K562 (cell line): ENCODE data around the gene LMNB1. TPM values are rescaled to one million over a fixed set of nuclear protein-coding genes. Genes with fewer than 3 reads are reported as not detected.

ENCODE experiments used
- BRD4 ChIP-seq: fragments of 200-600 bp; sonication (generic); IDR thresholded peaks from 2 replicates; pipeline ENCODE4 v1.6.1; 2017; ENCODE audit warnings: inconsistent platforms
- CREM ChIP-seq: IDR thresholded peaks from 2 replicates; pipeline ENCODE4 v1.6.1; 2014; ENCODE audit warnings: antibody characterized with exemption, low read depth
- FOXA1 ChIP-seq: fragments of 450-650 bp; IDR thresholded peaks from 2 replicates; pipeline ENCODE4 v1.6.1; 2016; ENCODE audit warnings: mild to moderate bottlenecking, borderline replicate concordance
- HCFC1 ChIP-seq: IDR thresholded peaks from 2 replicates; pipeline ENCODE4 v1.6.1; 2012; ENCODE audit warnings: low read depth, low read length, improper control_type of control experiment
- MEIS2 ChIP-seq: fragments of 450-650 bp; IDR thresholded peaks from 2 replicates; pipeline ENCODE4 v1.6.1; 2014; ENCODE audit warnings: mild to moderate bottlenecking; ENCODE audit not compliant: partially characterized antibody
- MTA2 ChIP-seq: fragments of 450-650 bp; IDR thresholded peaks from 2 replicates; pipeline ENCODE4 v1.6.1; 2016; ENCODE audit warnings: low read depth
- SIN3B ChIP-seq: fragments of 450-650 bp; IDR thresholded peaks from 2 replicates; pipeline ENCODE4 v1.6.1; 2017; ENCODE audit warnings: low read depth, mild to moderate bottlenecking, moderate library complexity
- STAT5A ChIP-seq: IDR thresholded peaks from 2 replicates; pipeline ENCODE4 v1.6.1; 2012; ENCODE audit warnings: low read length, inconsistent platforms, borderline replicate concordance
- TEAD2 ChIP-seq: fragments of 450-650 bp; IDR thresholded peaks from 2 replicates; pipeline ENCODE4 v1.6.1; 2016; ENCODE audit warnings: missing genetic modification characterization, control low read depth, missing compliant biosample characterization
- U2AF1 ChIP-seq: fragments of 200-400 bp; formaldehyde crosslinking; optimal IDR thresholded peaks from 2 replicates; pipeline ENCODE3; 2017; ENCODE audit warnings: mild to moderate bottlenecking, low read depth, low read length, moderate library complexity
- ZNF584 ChIP-seq: fragments of 200-800 bp; sonication (Bioruptor generic); IDR thresholded peaks from 2 replicates; pipeline ENCODE4 v1.6.1; 2016; ENCODE audit warnings: low read depth, mild to moderate bottlenecking, missing genetic modification characterization, missing compliant biosample characterization
- polyA plus RNA-seq, 8 experiments: library from polyadenylated mRNA; depleted of rRNA in 4 of 8; stranded (reverse) in 5 of 8; unstranded in 3 of 8; fragments of >200 nt; fragmentation: Nextera tagmentation in 2 of 8; fragmentation: Illumina TruSeq in 1 of 8; extraction: Ambion mirVana in 2 of 8; extraction: Trizol in 1 of 8; gene quantifications; 2 replicates each; pipeline versions ENCODE4 v1.2.1 to v1.2.3, GENCODE V29; 2011 to 2014; ENCODE audit warnings: inconsistent platforms in 1 of 8, missing spikeins in 1 of 8
- total RNA-seq, 7 experiments: library from RNA; depleted of rRNA in 6 of 7; stranded (reverse); fragments of >200 nt in 6 of 7; fragmentation: Illumina TruSeq in 2 of 7; extraction: Trizol in 2 of 7; gene quantifications; 2 replicates each; pipeline versions ENCODE4 v1.2.1 to v1.2.3, GENCODE V29; 2011 to 2021; ENCODE audit warnings: low replicate concordance in 1 of 7
- TF ChIP-seq, protein P1 (sequence below): fragments of 250-450 bp; sonication (Bioruptor Pico); IDR thresholded peaks from 2 replicates; pipeline ENCODE4 v1.8.0; 2021; ENCODE audit warnings: mild to moderate bottlenecking, moderate library complexity
- TF ChIP-seq, protein P2 (sequence below): fragments of 200-800 bp; sonication (Bioruptor generic); IDR thresholded peaks from 2 replicates; pipeline ENCODE4 v1.6.1; 2017; ENCODE audit warnings: missing genetic modification characterization, missing compliant biosample characterization
- TF ChIP-seq, protein P3 (sequence below): sonication (generic); formaldehyde crosslinking; IDR thresholded peaks from 2 replicates; pipeline ENCODE4 v1.8.1; 2022; ENCODE audit warnings: missing genetic modification reagents
- TF ChIP-seq, protein P4 (sequence below), 2 experiments: fragments of 450-650 bp; IDR thresholded peaks; 2 replicates each; pipeline ENCODE4 v1.6.1; 2016
- TF ChIP-seq, protein P5 (sequence below), 2 experiments: fragments of 450-650 bp in 1 of 2; sonication (generic) in 1 of 2; formaldehyde crosslinking in 1 of 2; IDR thresholded peaks in 1 of 2; conservative IDR thresholded peaks in 1 of 2; 2 replicates each; pipeline versions ENCODE4 v1.6.1 to v1.8.1; 2016 to 2023; ENCODE audit warnings: mild to moderate bottlenecking in 2 of 2, moderate library complexity in 2 of 2, inconsistent platforms in 1 of 2, missing genetic modification reagents in 1 of 2
- TF ChIP-seq, protein P6 (sequence below), 2 experiments: IDR thresholded peaks in 1 of 2; conservative IDR thresholded peaks in 1 of 2; 2 replicates each; pipeline ENCODE4 v1.6.1; 2016; ENCODE audit warnings: low read depth in 2 of 2, mild to moderate bottlenecking in 1 of 2, missing compliant biosample characterization in 1 of 2, missing genetic modification characterization in 1 of 2, moderate library complexity in 1 of 2

The LMNB1 gene
- total and polyA plus RNA-seq, 9 of the 15 experiments (the other 6 are each of a cell fraction or from before 2014, with no cell fraction given): 2.8 to 190 (median 131) TPM

DNA sequence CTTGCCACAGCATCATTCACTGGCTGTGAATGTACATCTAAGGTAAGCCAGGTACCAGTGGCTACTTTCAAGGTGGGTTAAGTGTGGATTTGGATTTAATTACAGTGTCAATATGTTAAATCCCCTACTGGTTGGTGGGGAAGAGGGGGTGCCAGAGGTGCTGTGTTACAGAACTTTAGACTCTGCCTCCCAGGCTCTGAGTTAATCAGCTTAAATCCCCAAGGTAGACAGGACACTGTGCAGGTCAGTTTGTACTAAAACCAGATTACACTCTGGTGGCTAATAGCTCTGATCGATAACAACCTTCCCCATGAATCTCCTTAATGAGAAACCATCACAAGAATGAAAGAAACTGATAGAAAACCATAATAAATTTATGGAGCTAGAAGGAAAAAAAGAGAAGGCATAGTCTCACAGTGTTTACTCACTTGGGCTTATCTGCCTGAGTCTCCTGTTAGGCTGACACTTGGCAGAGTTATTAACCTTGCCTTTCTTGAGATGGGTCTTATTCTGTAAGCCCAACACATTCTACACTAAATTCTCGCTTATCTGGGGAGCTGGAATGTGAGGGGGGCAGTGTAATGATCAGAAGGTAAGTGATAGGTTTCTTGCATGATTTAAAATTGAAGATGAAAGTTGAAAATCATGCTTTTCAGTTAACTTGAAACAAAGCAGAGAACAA, 106.8 kb downstream of the LMNB1 start (continued):
- TF ChIP-seq, protein P1, sequence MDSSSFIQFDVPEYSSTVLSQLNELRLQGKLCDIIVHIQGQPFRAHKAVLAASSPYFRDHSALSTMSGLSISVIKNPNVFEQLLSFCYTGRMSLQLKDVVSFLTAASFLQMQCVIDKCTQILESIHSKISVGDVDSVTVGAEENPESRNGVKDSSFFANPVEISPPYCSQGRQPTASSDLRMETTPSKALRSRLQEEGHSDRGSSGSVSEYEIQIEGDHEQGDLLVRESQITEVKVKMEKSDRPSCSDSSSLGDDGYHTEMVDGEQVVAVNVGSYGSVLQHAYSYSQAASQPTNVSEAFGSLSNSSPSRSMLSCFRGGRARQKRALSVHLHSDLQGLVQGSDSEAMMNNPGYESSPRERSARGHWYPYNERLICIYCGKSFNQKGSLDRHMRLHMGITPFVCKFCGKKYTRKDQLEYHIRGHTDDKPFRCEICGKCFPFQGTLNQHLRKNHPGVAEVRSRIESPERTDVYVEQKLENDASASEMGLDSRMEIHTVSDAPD (CRISPR knock-in tag): no peak
- peak; percentile 38; the same call in 1 of the 2 replicates for TF ChIP-seq ZNF584 (CRISPR knock-in tag)
- TF ChIP-seq, protein P2, sequence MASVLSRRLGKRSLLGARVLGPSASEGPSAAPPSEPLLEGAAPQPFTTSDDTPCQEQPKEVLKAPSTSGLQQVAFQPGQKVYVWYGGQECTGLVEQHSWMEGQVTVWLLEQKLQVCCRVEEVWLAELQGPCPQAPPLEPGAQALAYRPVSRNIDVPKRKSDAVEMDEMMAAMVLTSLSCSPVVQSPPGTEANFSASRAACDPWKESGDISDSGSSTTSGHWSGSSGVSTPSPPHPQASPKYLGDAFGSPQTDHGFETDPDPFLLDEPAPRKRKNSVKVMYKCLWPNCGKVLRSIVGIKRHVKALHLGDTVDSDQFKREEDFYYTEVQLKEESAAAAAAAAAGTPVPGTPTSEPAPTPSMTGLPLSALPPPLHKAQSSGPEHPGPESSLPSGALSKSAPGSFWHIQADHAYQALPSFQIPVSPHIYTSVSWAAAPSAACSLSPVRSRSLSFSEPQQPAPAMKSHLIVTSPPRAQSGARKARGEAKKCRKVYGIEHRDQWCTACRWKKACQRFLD (CRISPR knock-in tag): peak; percentile 3; the same call in 1 of the 2 replicates
- TF ChIP-seq HCFC1: no peak
- TF ChIP-seq BRD4: peak; percentile 77; the same call in 1 of the 2 replicates
- TF ChIP-seq CREM: no peak
- TF ChIP-seq SIN3B: no peak
- TF ChIP-seq, protein P3, sequence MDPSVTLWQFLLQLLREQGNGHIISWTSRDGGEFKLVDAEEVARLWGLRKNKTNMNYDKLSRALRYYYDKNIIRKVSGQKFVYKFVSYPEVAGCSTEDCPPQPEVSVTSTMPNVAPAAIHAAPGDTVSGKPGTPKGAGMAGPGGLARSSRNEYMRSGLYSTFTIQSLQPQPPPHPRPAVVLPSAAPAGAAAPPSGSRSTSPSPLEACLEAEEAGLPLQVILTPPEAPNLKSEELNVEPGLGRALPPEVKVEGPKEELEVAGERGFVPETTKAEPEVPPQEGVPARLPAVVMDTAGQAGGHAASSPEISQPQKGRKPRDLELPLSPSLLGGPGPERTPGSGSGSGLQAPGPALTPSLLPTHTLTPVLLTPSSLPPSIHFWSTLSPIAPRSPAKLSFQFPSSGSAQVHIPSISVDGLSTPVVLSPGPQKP (CRISPR knock-in tag): no peak
- TF ChIP-seq U2AF1: no peak
- 0 out of 2 replicates have a peak, but pooled peaks have one; percentile 11 for TF ChIP-seq MTA2
- TF ChIP-seq, protein P4, sequence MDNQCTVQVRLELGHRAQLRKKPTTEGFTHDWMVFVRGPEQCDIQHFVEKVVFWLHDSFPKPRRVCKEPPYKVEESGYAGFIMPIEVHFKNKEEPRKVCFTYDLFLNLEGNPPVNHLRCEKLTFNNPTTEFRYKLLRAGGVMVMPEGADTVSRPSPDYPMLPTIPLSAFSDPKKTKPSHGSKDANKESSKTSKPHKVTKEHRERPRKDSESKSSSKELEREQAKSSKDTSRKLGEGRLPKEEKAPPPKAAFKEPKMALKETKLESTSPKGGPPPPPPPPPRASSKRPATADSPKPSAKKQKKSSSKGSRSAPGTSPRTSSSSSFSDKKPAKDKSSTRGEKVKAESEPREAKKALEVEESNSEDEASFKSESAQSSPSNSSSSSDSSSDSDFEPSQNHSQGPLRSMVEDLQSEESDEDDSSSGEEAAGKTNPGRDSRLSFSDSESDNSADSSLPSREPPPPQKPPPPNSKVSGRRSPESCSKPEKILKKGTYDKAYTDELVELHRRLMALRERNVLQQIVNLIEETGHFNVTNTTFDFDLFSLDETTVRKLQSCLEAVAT (IDR thresholded peaks at IDR 0.05): no peak
- peak; percentile 22; the same call in 1 of the 2 replicates for TF ChIP-seq STAT5A
- TF ChIP-seq TEAD2 (tag): peak; percentile 17; the same call in 1 of the 2 replicates
- TF ChIP-seq, protein P5, sequence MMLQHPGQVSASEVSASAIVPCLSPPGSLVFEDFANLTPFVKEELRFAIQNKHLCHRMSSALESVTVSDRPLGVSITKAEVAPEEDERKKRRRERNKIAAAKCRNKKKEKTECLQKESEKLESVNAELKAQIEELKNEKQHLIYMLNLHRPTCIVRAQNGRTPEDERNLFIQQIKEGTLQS (IDR thresholded peaks at IDR 0.05): no peak
- TF ChIP-seq, protein P5 (CRISPR knock-in tag; conservative IDR thresholded peaks at IDR 0.05): peak; percentile 8; the same call in 1 of the 2 replicates
- peak; percentile 79 for TF ChIP-seq MEIS2
- TF ChIP-seq, protein P6, sequence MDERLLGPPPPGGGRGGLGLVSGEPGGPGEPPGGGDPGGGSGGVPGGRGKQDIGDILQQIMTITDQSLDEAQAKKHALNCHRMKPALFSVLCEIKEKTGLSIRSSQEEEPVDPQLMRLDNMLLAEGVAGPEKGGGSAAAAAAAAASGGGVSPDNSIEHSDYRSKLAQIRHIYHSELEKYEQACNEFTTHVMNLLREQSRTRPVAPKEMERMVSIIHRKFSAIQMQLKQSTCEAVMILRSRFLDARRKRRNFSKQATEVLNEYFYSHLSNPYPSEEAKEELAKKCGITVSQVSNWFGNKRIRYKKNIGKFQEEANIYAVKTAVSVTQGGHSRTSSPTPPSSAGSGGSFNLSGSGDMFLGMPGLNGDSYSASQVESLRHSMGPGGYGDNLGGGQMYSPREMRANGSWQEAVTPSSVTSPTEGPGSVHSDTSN (CRISPR knock-in tag; IDR thresholded peaks at IDR 0.05; ENCODE audit: low read depth): no peak
- TF ChIP-seq, protein P6 (tag; conservative IDR thresholded peaks at IDR 0.05; ENCODE audit: low read depth): peak; percentile 60
- TF ChIP-seq FOXA1: peak; percentile 58; the same call in 1 of the 2 replicates
